AG10803 (cell line): ENCODE data around the gene AVP.
A peak's percentile ranks its signal among the peaks of the same experiment; 100 is the strongest.

Source experiments
- DNase-seq: peaks from one replicate; pipeline ENCODE4 v3.0.0; 2010; ENCODE audit warnings: low read depth
- H3K4me3 ChIP-seq: 2 replicates; pipeline ENCODE4 v1.5.1; 2011; ENCODE audit warnings: mild to moderate bottlenecking, low read length, control low read depth
- TF ChIP-seq, protein P1 (sequence below): conservative IDR thresholded peaks from 2 replicates; pipeline ENCODE4 v1.5.1; 2011; ENCODE audit warnings: mild to moderate bottlenecking, low read length, control low read depth, inconsistent platforms

Gene AVP

GRCh38 chr20:3115190-3116107 lies 30.9 kb upstream of the AVP start:
- no peak overlapping the region for H3K4me3 ChIP-seq
- DNase-seq: peak; percentile 59
- TF ChIP-seq, protein P1, sequence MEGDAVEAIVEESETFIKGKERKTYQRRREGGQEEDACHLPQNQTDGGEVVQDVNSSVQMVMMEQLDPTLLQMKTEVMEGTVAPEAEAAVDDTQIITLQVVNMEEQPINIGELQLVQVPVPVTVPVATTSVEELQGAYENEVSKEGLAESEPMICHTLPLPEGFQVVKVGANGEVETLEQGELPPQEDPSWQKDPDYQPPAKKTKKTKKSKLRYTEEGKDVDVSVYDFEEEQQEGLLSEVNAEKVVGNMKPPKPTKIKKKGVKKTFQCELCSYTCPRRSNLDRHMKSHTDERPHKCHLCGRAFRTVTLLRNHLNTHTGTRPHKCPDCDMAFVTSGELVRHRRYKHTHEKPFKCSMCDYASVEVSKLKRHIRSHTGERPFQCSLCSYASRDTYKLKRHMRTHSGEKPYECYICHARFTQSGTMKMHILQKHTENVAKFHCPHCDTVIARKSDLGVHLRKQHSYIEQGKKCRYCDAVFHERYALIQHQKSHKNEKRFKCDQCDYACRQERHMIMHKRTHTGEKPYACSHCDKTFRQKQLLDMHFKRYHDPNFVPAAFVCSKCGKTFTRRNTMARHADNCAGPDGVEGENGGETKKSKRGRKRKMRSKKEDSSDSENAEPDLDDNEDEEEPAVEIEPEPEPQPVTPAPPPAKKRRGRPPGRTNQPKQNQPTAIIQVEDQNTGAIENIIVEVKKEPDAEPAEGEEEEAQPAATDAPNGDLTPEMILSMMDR: peak; percentile 77

- no peak for DNase-seq
These were observed 27.5 kb upstream of the AVP start for GRCh38 chr20:3111995-3112394.

GRCh38 chr20:3111507-3111906 lies 27.0 kb upstream of the AVP start:
- TF ChIP-seq, protein P1: no peak
- no peak overlapping the region for H3K4me3 ChIP-seq
- DNase-seq: no peak

More at GRCh38 chr20:3111995-3112394, 27.5 kb upstream of the AVP start:
- TF ChIP-seq, protein P1: no peak
- no peak overlapping the region for H3K4me3 ChIP-seq

DNA sequence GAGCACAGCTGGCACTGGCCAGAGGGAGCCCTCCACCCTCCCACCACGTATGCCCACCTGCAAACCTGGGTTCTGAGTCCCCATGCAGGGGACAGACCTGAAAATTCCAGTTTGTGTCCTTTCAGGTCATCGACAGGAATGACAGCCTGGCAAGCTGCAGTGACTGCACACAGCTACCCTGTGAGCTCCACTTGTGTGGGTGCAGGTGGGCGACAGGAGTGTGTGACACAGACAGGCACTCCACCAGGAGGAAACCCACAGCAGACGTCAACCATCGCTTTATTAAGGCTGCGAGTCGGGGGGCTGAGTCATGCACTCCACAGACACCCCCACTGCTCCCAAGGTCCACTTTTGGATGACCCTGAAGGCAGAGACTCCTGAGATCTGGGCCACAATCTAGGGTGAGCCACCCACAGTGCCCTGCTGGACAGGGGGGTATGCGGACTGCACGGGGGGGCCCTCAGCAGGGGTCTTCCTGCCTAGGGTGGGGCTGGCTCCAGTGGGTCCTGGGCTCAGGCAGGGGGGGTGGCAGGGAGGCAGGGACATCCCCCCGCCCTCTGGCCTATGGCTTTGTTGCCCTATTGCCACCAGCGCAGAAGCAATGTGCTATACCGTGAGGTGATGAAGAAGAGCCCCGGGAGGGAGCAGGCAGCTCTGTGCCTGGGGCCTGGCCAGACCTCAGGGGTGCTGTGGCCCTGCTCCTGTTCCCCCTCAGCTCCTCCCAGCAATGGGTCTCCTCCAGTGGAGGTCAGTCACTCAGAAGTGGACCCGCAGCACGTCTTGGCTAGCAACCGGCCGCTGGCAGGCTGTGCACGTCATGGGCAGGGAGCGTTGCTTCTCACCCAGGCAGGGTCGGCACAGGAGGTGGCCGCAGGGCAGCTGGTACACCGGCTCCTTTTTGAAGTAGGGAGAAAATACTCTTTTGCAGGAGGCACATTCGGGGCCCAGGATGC lies 25.1 kb upstream of the AVP start:
- no peak for DNase-seq
- no peak overlapping the region for H3K4me3 ChIP-seq
- TF ChIP-seq, protein P1: no peak

DNA sequence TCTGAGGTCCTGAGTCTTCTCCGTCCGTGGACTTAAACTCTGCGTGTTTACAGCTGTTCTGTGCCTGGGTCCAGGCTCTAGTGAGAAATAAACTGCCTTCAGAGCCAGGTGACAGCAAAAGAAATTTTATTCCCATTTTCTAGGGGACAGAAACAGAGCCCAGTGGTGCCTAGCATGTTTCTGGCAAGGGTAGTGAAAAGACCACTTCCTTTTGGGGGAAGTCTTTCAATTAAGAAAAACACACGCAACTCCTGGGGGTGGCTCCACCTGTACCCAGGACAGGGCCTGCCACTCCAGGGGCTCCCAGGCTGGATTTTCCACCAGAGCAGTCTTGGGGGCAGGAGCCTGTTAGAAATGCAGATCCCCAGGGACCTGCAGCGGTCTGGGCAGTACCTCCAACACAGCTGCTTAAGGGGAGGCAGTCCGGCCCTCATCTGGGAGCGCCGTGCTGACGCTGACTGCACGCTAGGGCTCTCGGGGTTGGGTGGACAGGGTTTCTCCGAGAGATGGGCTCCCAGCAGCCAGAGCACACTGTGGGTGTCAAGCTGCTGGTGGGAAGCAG lies 23.0 kb upstream of the AVP start:
- H3K4me3 ChIP-seq: no peak overlapping the region
- TF ChIP-seq, protein P1: no peak
- DNase-seq: no peak

GRCh38 chr20:3106658-3107463 lies 22.3 kb upstream of the AVP start:
- no peak overlapping the region for H3K4me3 ChIP-seq
- no peak for DNase-seq
- TF ChIP-seq, protein P1: no peak
